Neural cell (in vitro differentiated cells): Measurements from ENCODE around the gene LRRC1. TPM values are rescaled to one million over a fixed set of nuclear protein-coding genes. Genes with fewer than 3 reads are reported as not detected.

Experiments used
- H2AFZ ChIP-seq: fragments of 200-600, 300-800 bp; sonication (generic), shearing (Covaris generic); 2 replicates; pipeline ENCODE4 v1.6.0; 2014; ENCODE audit warnings: low read depth, mild to moderate bottlenecking, antibody characterized with exemption, low read length, moderate library complexity
- H3F3A ChIP-seq: fragments of 200-600 bp; shearing (Covaris generic); 2 replicates; pipeline ENCODE4 v1.6.1; 2016; ENCODE audit warnings: mild to moderate bottlenecking, moderate library complexity, mixed read lengths, antibody characterized with exemption, low read length; ENCODE audit not compliant: insufficient read depth, poor library complexity, severe bottlenecking
- H3K27ac ChIP-seq: fragments of 200-600, 300-800 bp; sonication (generic), shearing (Covaris generic); 2 replicates; pipeline ENCODE4 v1.5.1; 2014; ENCODE audit warnings: mild to moderate bottlenecking, low read length, moderate library complexity
- H3K27me3 ChIP-seq: fragments of 300-800, 200-600 bp; sonication (generic), shearing (Covaris generic); 2 replicates; pipeline ENCODE4 v1.6.0; 2014; ENCODE audit warnings: mild to moderate bottlenecking, low read depth, low read length, moderate library complexity; ENCODE audit not compliant: insufficient read depth
- H3K36me3 ChIP-seq: fragments of 300-800, 200-600 bp; sonication (generic), shearing (Covaris generic); 2 replicates; pipeline ENCODE4 v1.5.1; 2014; ENCODE audit warnings: mild to moderate bottlenecking, antibody characterized with exemption, low read length, moderate library complexity; ENCODE audit not compliant: insufficient read depth
- H3K4me2 ChIP-seq: fragments of 300-800, 200-600 bp; sonication (generic), shearing (Covaris generic); 2 replicates; pipeline ENCODE4 v1.6.0; 2014; ENCODE audit warnings: mild to moderate bottlenecking, low read length
- H3K4me3 ChIP-seq: fragments of 300-800, 200-600 bp; sonication (generic), shearing (Covaris generic); 2 replicates; pipeline ENCODE4 v1.5.1; 2014; ENCODE audit warnings: mild to moderate bottlenecking, low read length, moderate library complexity
- H3K79me2 ChIP-seq: fragments of 200-600 bp; shearing (Covaris generic); replicated peaks from 2 replicates; pipeline ENCODE4 v1.6.0; 2014; ENCODE audit warnings: mild to moderate bottlenecking, low read length, moderate library complexity; ENCODE audit not compliant: insufficient read depth
- H3K9ac ChIP-seq: fragments of 300-800, 200-600 bp; sonication (generic), shearing (Covaris generic); 2 replicates; pipeline ENCODE4 v1.6.1; 2016; ENCODE audit warnings: mild to moderate bottlenecking, low read length, mixed read lengths
- H3K9me2 ChIP-seq: fragments of 200-600 bp; shearing (Covaris generic); 2 replicates; pipeline ENCODE4 v1.6.1; 2016; ENCODE audit warnings: mild to moderate bottlenecking, low read length, mixed read lengths; ENCODE audit not compliant: insufficient read depth
- H3K9me3 ChIP-seq: fragments of 200-600, 300-800 bp; sonication (generic), shearing (Covaris generic); 2 replicates; pipeline ENCODE4 v1.6.1; 2016; ENCODE audit warnings: mild to moderate bottlenecking, mixed run types, low read length, moderate library complexity, mixed read lengths
- H4K20me1 ChIP-seq: fragments of 200-600 bp; shearing (Covaris generic); 2 replicates; pipeline ENCODE4 v1.6.1; 2016; ENCODE audit warnings: mild to moderate bottlenecking, mixed run types; ENCODE audit not compliant: insufficient read depth
- EP300 ChIP-seq: fragments of 450-650 bp; conservative IDR thresholded peaks from 2 replicates; pipeline ENCODE4 v1.6.1; 2014; ENCODE audit warnings: antibody characterized with exemption, mild to moderate bottlenecking, moderate library complexity; ENCODE audit not compliant: poor library complexity, severe bottlenecking
- EZH2 ChIP-seq: fragments of 200-600, 300-800 bp; shearing (Covaris generic), sonication (generic); IDR thresholded peaks from 2 replicates; pipeline ENCODE4 v1.6.1; 2014; ENCODE audit warnings: antibody characterized with exemption, low read length, borderline replicate concordance, mild to moderate bottlenecking; ENCODE audit not compliant: insufficient read depth, poor library complexity, severe bottlenecking
- MXI1 ChIP-seq: fragments of 450-650 bp; conservative IDR thresholded peaks from 2 replicates; pipeline ENCODE4 v1.6.1; 2014; ENCODE audit warnings: antibody characterized with exemption, mild to moderate bottlenecking; ENCODE audit not compliant: poor library complexity, severe bottlenecking
- POLR2AphosphoS5 ChIP-seq: IDR thresholded peaks from 2 replicates; pipeline ENCODE4 v1.6.1; 2012
- RAD21 ChIP-seq: fragments of 450-650 bp; conservative IDR thresholded peaks from 2 replicates; pipeline ENCODE4 v1.6.1; 2014; ENCODE audit warnings: antibody characterized with exemption, mild to moderate bottlenecking, moderate library complexity
- SMC3 ChIP-seq: fragments of 450-650 bp; conservative IDR thresholded peaks from 2 replicates; pipeline ENCODE4 v1.6.1; 2014; ENCODE audit warnings: antibody characterized with exemption, mild to moderate bottlenecking, moderate library complexity; ENCODE audit not compliant: poor library complexity
- TAF1 ChIP-seq: IDR thresholded peaks from 2 replicates; pipeline ENCODE4 v1.6.1; 2012; ENCODE audit warnings: low read depth
- polyA plus RNA-seq: library from polyadenylated mRNA; depleted of rRNA; stranded (reverse); fragments of >200 nt; gene quantifications from 2 replicates; pipeline ENCODE4 v1.2.3, GENCODE V29; 2014
- TF ChIP-seq, protein P1 (sequence below): fragments of 450-650 bp; IDR thresholded peaks from 2 replicates; pipeline ENCODE4 v1.5.1; 2014; ENCODE audit warnings: antibody characterized with exemption, mild to moderate bottlenecking, moderate library complexity; ENCODE audit not compliant: poor library complexity, severe bottlenecking
- TF ChIP-seq, protein P2 (sequence below): IDR thresholded peaks from 2 replicates; pipeline ENCODE4 v1.6.1; 2012; ENCODE audit warnings: borderline replicate concordance

LRRC1 gene
- polyA plus RNA-seq, 1 donor from 2014 or later: 21.2 TPM

DNA sequence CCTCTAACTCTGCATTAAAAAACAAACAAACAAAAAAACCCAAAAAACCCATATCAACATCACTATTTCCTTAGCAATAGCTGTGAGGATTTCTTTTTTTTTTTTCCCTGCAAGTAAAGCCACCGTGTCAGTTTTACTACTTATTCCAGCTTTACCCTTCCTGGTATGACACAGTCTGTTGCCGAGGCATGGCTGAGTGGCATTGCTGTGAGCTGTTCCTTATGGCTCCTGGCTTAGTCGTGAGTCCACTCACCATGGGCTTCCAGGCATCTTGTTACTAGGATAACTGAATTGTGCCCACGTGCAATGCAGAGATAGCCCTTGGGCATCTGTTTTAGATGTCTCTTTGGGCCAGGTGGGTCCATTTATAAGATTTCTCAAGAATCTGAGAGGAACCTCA is 84.8 kb downstream of the LRRC1 start (continued):
- TF ChIP-seq, protein P1, sequence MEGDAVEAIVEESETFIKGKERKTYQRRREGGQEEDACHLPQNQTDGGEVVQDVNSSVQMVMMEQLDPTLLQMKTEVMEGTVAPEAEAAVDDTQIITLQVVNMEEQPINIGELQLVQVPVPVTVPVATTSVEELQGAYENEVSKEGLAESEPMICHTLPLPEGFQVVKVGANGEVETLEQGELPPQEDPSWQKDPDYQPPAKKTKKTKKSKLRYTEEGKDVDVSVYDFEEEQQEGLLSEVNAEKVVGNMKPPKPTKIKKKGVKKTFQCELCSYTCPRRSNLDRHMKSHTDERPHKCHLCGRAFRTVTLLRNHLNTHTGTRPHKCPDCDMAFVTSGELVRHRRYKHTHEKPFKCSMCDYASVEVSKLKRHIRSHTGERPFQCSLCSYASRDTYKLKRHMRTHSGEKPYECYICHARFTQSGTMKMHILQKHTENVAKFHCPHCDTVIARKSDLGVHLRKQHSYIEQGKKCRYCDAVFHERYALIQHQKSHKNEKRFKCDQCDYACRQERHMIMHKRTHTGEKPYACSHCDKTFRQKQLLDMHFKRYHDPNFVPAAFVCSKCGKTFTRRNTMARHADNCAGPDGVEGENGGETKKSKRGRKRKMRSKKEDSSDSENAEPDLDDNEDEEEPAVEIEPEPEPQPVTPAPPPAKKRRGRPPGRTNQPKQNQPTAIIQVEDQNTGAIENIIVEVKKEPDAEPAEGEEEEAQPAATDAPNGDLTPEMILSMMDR: no peak
- TF ChIP-seq EZH2: no peak

DNA sequence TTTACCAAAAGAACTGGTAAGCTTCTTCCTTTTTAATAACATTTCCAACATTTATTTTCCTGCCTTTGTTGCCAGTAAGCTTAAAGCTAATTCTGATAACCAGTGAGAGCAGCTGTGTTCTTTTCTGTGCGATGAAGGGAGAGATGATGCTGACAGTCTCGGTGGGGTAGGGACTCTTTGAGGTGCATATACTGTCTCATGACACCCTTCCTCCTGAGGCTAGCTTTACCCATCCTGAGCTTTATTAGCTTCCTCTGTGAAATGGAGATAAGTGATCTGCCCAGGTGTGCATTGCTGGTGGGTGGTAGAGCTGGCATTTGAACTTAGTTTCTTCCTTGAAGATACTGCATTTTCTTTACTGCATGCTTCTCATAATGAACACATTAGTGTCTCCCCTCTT is 92.5 kb downstream of the LRRC1 start:
- Histone ChIP-seq H4K20me1 (no peaks in the 10 kb centered on the region), H3K9ac (no peak overlapping the region), H3K79me2 (no peaks in the 10 kb centered on the region), H3K36me3 (no peaks in the 10 kb centered on the region), H3K27me3 (no peaks in the 10 kb centered on the region), H3K9me2 (no peaks in the 10 kb centered on the region), H2AFZ (no peak overlapping the region), H3K27ac (no peak overlapping the region), H3F3A (no peaks in the 10 kb centered on the region), H3K4me2 (no peak overlapping the region), H3K4me3 (no peak overlapping the region), H3K9me3 (no peaks in the 10 kb centered on the region)
- TF ChIP-seq EZH2: no peak
- TF ChIP-seq SMC3: no peak
- TF ChIP-seq EP300: no peak
- no peak for TF ChIP-seq TAF1
- TF ChIP-seq, protein P1: no peak
- TF ChIP-seq, protein P2, sequence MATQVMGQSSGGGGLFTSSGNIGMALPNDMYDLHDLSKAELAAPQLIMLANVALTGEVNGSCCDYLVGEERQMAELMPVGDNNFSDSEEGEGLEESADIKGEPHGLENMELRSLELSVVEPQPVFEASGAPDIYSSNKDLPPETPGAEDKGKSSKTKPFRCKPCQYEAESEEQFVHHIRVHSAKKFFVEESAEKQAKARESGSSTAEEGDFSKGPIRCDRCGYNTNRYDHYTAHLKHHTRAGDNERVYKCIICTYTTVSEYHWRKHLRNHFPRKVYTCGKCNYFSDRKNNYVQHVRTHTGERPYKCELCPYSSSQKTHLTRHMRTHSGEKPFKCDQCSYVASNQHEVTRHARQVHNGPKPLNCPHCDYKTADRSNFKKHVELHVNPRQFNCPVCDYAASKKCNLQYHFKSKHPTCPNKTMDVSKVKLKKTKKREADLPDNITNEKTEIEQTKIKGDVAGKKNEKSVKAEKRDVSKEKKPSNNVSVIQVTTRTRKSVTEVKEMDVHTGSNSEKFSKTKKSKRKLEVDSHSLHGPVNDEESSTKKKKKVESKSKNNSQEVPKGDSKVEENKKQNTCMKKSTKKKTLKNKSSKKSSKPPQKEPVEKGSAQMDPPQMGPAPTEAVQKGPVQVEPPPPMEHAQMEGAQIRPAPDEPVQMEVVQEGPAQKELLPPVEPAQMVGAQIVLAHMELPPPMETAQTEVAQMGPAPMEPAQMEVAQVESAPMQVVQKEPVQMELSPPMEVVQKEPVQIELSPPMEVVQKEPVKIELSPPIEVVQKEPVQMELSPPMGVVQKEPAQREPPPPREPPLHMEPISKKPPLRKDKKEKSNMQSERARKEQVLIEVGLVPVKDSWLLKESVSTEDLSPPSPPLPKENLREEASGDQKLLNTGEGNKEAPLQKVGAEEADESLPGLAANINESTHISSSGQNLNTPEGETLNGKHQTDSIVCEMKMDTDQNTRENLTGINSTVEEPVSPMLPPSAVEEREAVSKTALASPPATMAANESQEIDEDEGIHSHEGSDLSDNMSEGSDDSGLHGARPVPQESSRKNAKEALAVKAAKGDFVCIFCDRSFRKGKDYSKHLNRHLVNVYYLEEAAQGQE: no peak
- TF ChIP-seq POLR2AphosphoS5: no peak
- TF ChIP-seq RAD21: no peak
- no peak for TF ChIP-seq MXI1

DNA sequence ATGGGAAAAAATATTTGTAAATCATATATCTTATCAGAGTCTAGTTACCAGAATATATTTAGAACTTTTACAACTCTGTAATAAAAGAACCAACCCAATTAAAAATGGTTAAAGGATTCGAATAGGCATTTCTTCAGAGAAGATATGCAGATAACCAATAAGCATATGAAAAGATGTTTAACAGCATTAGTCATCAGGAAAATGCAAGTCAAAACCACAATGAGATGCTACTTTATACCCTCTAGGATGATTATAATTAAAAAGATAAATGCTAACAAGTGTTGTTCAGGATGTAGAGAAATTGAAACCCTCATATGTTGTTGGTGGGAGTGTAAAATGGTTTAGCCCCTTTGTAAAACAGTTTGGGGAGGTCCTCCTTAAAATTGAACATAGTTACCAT is 94.1 kb downstream of the LRRC1 start:
- Histone ChIP-seq H3K9me2 (no peaks in the 10 kb centered on the region), H3K79me2 (no peaks in the 10 kb centered on the region), H2AFZ (no peak overlapping the region), H3K27me3 (no peaks in the 10 kb centered on the region), H3K27ac (no peak overlapping the region), H3K4me2 (no peak overlapping the region), H3K9ac (no peak overlapping the region), H3K9me3 (no peaks in the 10 kb centered on the region), H3K4me3 (no peak overlapping the region), H3F3A (no peaks in the 10 kb centered on the region), H4K20me1 (no peaks in the 10 kb centered on the region), H3K36me3 (no peaks in the 10 kb centered on the region)
- TF ChIP-seq EZH2: no peak
- TF ChIP-seq POLR2AphosphoS5: no peak
- TF ChIP-seq, protein P1: no peak
- no peak for TF ChIP-seq RAD21
- no peak for TF ChIP-seq MXI1
- TF ChIP-seq, protein P2: no peak
- no peak for TF ChIP-seq TAF1
- no peak for TF ChIP-seq EP300
- no peak for TF ChIP-seq SMC3
